SH-SY5Y (cell line): Measurements from ENCODE around the gene LAMP1.

Experiments used
- GATA2 ChIP-seq: IDR thresholded peaks from 2 replicates; pipeline ENCODE4 v1.6.1; 2011; ENCODE audit warnings: mild to moderate bottlenecking, low read depth, low read length
- GATA3 ChIP-seq: IDR thresholded peaks from 2 replicates; pipeline ENCODE4 v1.6.1; 2011; ENCODE audit warnings: low read depth, mild to moderate bottlenecking, low read length, moderate library complexity

DNA sequence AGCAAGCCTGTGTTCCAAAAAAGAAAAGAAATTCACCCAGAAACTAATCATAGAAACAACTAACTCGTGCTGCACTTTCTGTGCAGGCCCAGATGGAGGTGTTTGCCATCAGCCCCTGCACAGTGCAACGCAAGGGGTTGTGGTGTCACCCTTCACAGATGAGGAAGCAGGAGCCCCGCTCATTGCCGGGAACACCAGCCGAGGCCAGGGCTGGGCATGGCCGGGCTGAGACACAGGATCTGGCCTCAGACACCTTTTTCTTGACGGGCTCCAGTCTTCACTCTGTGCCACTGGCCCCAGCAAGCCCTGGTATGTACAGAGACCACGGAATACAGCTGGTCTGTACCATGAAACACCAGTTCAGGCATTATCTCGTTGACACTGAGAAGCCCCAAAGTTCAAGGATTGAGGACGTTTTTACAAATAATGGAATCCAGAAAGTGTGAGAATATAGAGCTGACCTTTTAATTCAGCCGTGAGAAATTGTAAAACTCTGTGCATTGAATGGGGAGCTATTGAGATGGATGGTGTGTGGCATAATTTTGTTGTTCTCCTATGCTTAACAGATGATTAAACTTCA lies 44.4 kb upstream of the LAMP1 start:
- TF ChIP-seq GATA2: no peak
- no peak for TF ChIP-seq GATA3
